SU-DHL-6 (cell line): ENCODE results near the gene DCANP1.
A peak's percentile ranks its signal among the peaks of the same experiment; 100 is the strongest.

Experiments used
- H2AFZ ChIP-seq: fragments of 200-600 bp; sonication (generic); 2 replicates; pipeline ENCODE4 v1.6.1; 2014; ENCODE audit warnings: low read depth, mild to moderate bottlenecking, moderate library complexity, mixed read lengths, antibody characterized with exemption, low read length; ENCODE audit not compliant: severe bottlenecking
- H3F3A ChIP-seq: fragments of 200-600 bp; shearing (Covaris generic); 2 replicates; pipeline ENCODE4 v1.6.0; 2016; ENCODE audit warnings: antibody characterized with exemption, mild to moderate bottlenecking; ENCODE audit not compliant: insufficient read depth
- H3K27ac ChIP-seq: fragments of 200-600 bp; sonication (generic); 2 replicates; pipeline ENCODE4 v1.5.1; 2016; ENCODE audit warnings: low read depth, mild to moderate bottlenecking, low read length, moderate library complexity, mixed read lengths
- H3K27me3 ChIP-seq: fragments of 200-600 bp; sonication (generic), shearing (Covaris generic); 2 replicates; pipeline ENCODE4 v1.6.0; 2014; ENCODE audit warnings: mild to moderate bottlenecking, low read length
- H3K36me3 ChIP-seq: fragments of 200-600 bp; sonication (generic); 2 replicates; pipeline ENCODE4 v1.6.1; 2014; ENCODE audit warnings: mild to moderate bottlenecking, low read length, mixed read lengths
- H3K4me2 ChIP-seq: fragments of 300-600, 200-600 bp; shearing (Covaris generic), sonication (generic); 2 replicates; pipeline ENCODE4 v1.6.0; 2014; ENCODE audit warnings: low read length, low read depth, mild to moderate bottlenecking; ENCODE audit not compliant: poor library complexity, severe bottlenecking
- H3K4me3 ChIP-seq: fragments of 200-600 bp; sonication (generic); 2 replicates; pipeline ENCODE4 v1.5.1; 2014; ENCODE audit warnings: antibody characterized with exemption, low read length, mild to moderate bottlenecking, mixed read lengths; ENCODE audit not compliant: insufficient read depth, poor library complexity, severe bottlenecking
- H3K79me2 ChIP-seq: fragments of 200-600 bp; sonication (generic); 2 replicates; pipeline ENCODE4 v1.6.1; 2014; ENCODE audit warnings: mild to moderate bottlenecking, low read length, moderate library complexity; ENCODE audit not compliant: insufficient read depth
- H3K9ac ChIP-seq: fragments of 200-600 bp; sonication (generic); 2 replicates; pipeline ENCODE4 v1.7.0; 2014; ENCODE audit warnings: mild to moderate bottlenecking, low read length
- H3K9me2 ChIP-seq: fragments of 200-600 bp; sonication (generic); replicated peaks from 2 replicates; pipeline ENCODE4 v1.6.1; 2014; ENCODE audit warnings: low read length; ENCODE audit not compliant: insufficient read depth
- H3K9me3 ChIP-seq: fragments of 200-600 bp; sonication (generic); 2 replicates; pipeline ENCODE4 v1.6.1; 2014; ENCODE audit warnings: low read length, mixed read lengths; ENCODE audit not compliant: insufficient read depth
- H4K20me1 ChIP-seq: fragments of 200-600 bp; sonication (generic); 2 replicates; pipeline ENCODE4 v1.6.1; 2014; ENCODE audit warnings: low read depth, mild to moderate bottlenecking, antibody characterized with exemption, low read length, moderate library complexity, mixed read lengths
- EZH2phosphoT487 ChIP-seq: fragments of 200-600 bp; sonication (generic), shearing (Covaris generic); conservative IDR thresholded peaks from 2 replicates; pipeline ENCODE4 v1.6.1; 2018; ENCODE audit warnings: mild to moderate bottlenecking, antibody characterized with exemption, low read length, moderate library complexity, mixed read lengths
- TF ChIP-seq, protein P1 (sequence below): fragments of 200-600 bp; sonication (generic); IDR thresholded peaks from one replicate; pipeline ENCODE4 v1.5.1; 2017; ENCODE audit warnings: antibody characterized with exemption, mild to moderate bottlenecking, low read length, moderate library complexity; ENCODE audit not compliant: insufficient read depth, poor library complexity, severe bottlenecking

The DCANP1 gene

DNA sequence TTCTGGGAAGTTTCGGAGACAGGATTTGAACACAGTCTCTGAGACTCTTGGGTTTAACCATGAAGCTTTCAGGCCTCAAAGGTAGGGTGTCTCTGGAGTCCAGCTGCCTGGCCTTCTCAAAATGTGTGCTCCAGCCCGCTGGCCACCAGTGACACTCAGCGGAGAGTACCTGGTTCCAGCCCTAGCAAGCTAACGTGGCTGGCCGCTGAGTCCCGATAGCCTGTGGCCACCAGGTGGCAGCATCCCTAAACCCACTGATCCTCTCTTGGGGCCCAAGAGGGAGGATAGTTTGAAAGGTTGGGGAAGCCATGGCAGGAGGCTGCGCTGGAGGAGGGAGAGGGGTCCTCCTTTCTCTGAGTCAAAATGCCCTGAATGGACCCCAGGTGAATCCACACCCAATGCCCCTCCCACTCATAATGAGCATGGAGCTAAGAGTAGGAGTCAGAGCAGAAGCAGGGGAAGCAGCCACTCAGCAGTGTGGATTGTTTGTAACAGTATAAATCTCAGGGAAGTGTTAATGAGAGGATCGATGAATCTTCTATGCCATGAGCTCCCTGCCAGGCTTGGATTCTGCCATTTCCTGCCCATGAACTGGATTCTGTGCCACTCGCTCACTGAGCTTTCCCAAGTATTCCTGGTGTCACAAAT is 10.4 kb upstream of the DCANP1 start:
- H3K79me2 ChIP-seq, result no peaks in the 10 kb centered on the region
- no peak for TF ChIP-seq EZH2phosphoT487
- TF ChIP-seq, protein P1, sequence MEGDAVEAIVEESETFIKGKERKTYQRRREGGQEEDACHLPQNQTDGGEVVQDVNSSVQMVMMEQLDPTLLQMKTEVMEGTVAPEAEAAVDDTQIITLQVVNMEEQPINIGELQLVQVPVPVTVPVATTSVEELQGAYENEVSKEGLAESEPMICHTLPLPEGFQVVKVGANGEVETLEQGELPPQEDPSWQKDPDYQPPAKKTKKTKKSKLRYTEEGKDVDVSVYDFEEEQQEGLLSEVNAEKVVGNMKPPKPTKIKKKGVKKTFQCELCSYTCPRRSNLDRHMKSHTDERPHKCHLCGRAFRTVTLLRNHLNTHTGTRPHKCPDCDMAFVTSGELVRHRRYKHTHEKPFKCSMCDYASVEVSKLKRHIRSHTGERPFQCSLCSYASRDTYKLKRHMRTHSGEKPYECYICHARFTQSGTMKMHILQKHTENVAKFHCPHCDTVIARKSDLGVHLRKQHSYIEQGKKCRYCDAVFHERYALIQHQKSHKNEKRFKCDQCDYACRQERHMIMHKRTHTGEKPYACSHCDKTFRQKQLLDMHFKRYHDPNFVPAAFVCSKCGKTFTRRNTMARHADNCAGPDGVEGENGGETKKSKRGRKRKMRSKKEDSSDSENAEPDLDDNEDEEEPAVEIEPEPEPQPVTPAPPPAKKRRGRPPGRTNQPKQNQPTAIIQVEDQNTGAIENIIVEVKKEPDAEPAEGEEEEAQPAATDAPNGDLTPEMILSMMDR, result peak; percentile 95
- no peaks in the 10 kb centered on the region for H3F3A ChIP-seq
- no peak overlapping the region for H3K27ac ChIP-seq
- H3K4me2 ChIP-seq, result no peak overlapping the region
- no peak overlapping the region for H3K9ac ChIP-seq
- no peak overlapping the region for H2AFZ ChIP-seq
- H3K27me3 ChIP-seq, result no peaks in the 10 kb centered on the region; the same call in 1 of the 2 replicates
- H3K9me2 ChIP-seq, result no peaks in the 10 kb centered on the region
- H3K36me3 ChIP-seq, result no peaks in the 10 kb centered on the region
- H4K20me1 ChIP-seq, result no peaks in the 10 kb centered on the region
- H3K9me3 ChIP-seq, result no peaks in the 10 kb centered on the region
- no peak overlapping the region for H3K4me3 ChIP-seq

DNA sequence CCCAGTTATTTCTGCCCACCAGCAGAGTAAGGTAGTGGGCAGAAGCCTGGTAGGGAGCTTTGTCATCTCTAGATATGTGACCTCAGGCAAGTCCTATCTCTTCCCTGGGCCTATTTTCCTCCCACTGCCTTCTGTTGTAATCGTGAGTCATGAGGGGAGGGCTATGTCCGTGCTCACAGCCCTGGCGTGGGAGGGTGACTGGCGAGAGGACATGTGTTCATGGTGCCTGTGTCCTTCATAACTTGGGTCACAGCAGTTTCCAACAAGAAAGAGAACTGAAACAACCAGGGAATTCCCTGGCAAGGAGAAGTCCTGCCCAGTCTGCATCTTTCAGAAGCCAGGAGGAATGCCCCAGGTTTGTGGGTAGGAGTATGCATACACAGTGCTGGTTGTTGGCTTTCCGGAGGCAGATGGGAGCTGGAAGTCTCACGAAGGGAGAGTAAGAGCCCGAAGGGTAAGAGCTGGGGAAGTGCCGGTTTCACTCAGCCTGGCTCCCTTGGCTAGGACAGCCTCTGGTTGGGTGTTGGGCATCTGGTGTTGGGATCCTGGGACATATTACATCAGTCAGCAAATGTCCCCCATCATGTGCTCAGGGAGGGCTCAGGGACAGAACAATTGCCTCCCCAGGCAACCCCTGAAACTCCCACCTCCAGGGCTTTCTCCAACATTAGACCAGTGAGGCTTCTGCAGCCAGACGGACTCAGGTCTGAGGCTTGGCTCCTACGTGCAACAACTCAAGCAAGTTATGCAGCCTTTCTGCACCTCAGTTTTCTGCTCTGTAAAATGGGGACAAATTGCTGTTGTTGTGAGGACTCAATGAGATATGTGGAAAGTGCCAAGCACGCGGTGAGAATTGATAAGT is 9.3 kb upstream of the DCANP1 start:
- Histone ChIP-seq H3K36me3 (no peaks in the 10 kb centered on the region), H3K27ac (no peak overlapping the region), H3K4me3 (no peak overlapping the region), H4K20me1 (no peaks in the 10 kb centered on the region), H3K27me3 (no peaks in the 10 kb centered on the region; the same call in 1 of the 2 replicates), H3F3A (no peaks in the 10 kb centered on the region), H3K4me2 (no peak overlapping the region), H3K9ac (no peak overlapping the region), H2AFZ (no peak overlapping the region), H3K9me3 (no peaks in the 10 kb centered on the region), H3K79me2 (no peaks in the 10 kb centered on the region), H3K9me2 (no peaks in the 10 kb centered on the region)
- TF ChIP-seq, protein P1, result no peak
- no peak for TF ChIP-seq EZH2phosphoT487

DNA sequence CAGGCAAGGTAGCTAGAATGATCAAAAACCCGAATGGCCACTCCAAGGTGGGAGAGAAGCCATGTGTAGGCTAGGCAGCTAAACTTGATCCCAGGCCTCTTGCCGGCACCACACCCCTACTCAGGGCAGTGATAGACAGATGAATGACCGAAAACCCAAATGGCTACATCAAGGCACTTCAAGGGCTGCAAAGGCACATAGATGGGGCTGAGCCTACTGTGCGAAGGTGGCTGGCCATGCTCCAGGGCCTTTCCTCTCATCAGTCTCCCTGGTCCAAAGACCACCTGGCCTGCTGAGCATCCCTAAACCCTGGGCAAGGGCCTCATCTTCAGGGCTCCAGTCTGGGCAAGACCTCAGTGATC is 8.7 kb upstream of the DCANP1 start:
- no peaks in the 10 kb centered on the region; the same call in 1 of the 2 replicates for H3K27me3 ChIP-seq
- no peaks in the 10 kb centered on the region for H3K9me3 ChIP-seq
- no peak overlapping the region for H3K4me3 ChIP-seq
- H4K20me1 ChIP-seq, result no peaks in the 10 kb centered on the region
- no peak overlapping the region for H2AFZ ChIP-seq
- no peak for TF ChIP-seq EZH2phosphoT487
- TF ChIP-seq, protein P1, result no peak
- no peaks in the 10 kb centered on the region for H3K9me2 ChIP-seq
- no peak overlapping the region for H3K9ac ChIP-seq
- no peaks in the 10 kb centered on the region for H3K36me3 ChIP-seq
- H3F3A ChIP-seq, result no peaks in the 10 kb centered on the region
- H3K79me2 ChIP-seq, result no peaks in the 10 kb centered on the region
- no peak overlapping the region for H3K27ac ChIP-seq
- H3K4me2 ChIP-seq, result no peak overlapping the region
